Neural progenitor cell (in vitro differentiated cells): ENCODE results near the gene ITCH. TPM values are rescaled to one million over a fixed set of nuclear protein-coding genes. Genes with fewer than 3 reads are reported as not detected.
"Not testable (repeated sequence)": the region's sequence is repeated elsewhere in the genome, so short reads cannot be mapped to it uniquely, and the experiment has no call there.

Source experiments
- DNase-seq: peaks from one replicate; pipeline ENCODE4 v3.0.0-alpha.2; 2016; ENCODE audit warnings: low spot score
- H2AFZ ChIP-seq: fragments of 200-600 bp; sonication (generic); replicated peaks from 2 replicates; pipeline ENCODE4 v1.6.1; 2016; ENCODE audit warnings: antibody characterized with exemption
- H3F3A ChIP-seq: fragments of 200-600 bp; sonication (generic); 2 replicates; pipeline ENCODE4 v1.6.1; 2016; ENCODE audit warnings: antibody characterized with exemption, low read depth
- H3K27ac ChIP-seq: fragments of 200-600 bp; sonication (generic); 2 replicates; pipeline ENCODE4 v1.5.1; 2016; ENCODE audit warnings: mild to moderate bottlenecking
- H3K27me3 ChIP-seq: fragments of 200-600 bp; sonication (generic); 2 replicates; pipeline ENCODE4 v1.6.1; 2016; ENCODE audit warnings: mild to moderate bottlenecking, moderate library complexity
- H3K36me3 ChIP-seq: fragments of 200-600 bp; sonication (generic); 2 replicates; pipeline ENCODE4 v1.5.1; 2016
- H3K4me1 ChIP-seq: fragments of 200-600 bp; sonication (generic); 2 replicates; pipeline ENCODE4 v1.6.1; 2016; ENCODE audit warnings: mixed run types
- H3K4me2 ChIP-seq: fragments of 200-600 bp; sonication (generic); 2 replicates; pipeline ENCODE4 v1.6.1; 2016
- H3K4me3 ChIP-seq: fragments of 200-600 bp; sonication (generic); 2 replicates; pipeline ENCODE4 v1.5.1; 2016
- H3K79me2 ChIP-seq: fragments of 200-600 bp; sonication (generic); 2 replicates; pipeline ENCODE4 v1.6.1; 2016; ENCODE audit warnings: low read depth
- H3K9ac ChIP-seq: fragments of 200-600 bp; sonication (generic); 2 replicates; pipeline ENCODE4 v1.6.1; 2016
- H3K9me3 ChIP-seq: fragments of 200-600 bp; sonication (generic); 2 replicates; pipeline ENCODE4 v1.5.1; 2016; ENCODE audit warnings: low read depth
- H4K20me1 ChIP-seq: fragments of 200-600 bp; sonication (generic); 2 replicates; pipeline ENCODE4 v1.6.1; 2016; ENCODE audit warnings: low read depth
- H3K27ac Mint-ChIP-seq: 3 replicates; pipeline ENCODE4 v1.8.0; 2021; ENCODE audit warnings: mixed read lengths
- H3K27me3 Mint-ChIP-seq: 2 replicates; pipeline ENCODE4 v1.8.0; 2022; ENCODE audit warnings: low read depth, mild to moderate bottlenecking, inconsistent platforms, moderate library complexity, mixed read lengths; ENCODE audit not compliant: insufficient read depth
- H3K36me3 Mint-ChIP-seq: 3 replicates; pipeline ENCODE4 v1.8.0; 2021; ENCODE audit warnings: mixed read lengths
- H3K4me1 Mint-ChIP-seq: 3 replicates; pipeline ENCODE4 v1.8.0; 2021; ENCODE audit warnings: mixed read lengths
- H3K4me3 Mint-ChIP-seq: 3 replicates; pipeline ENCODE4 v1.8.0; 2021; ENCODE audit warnings: mild to moderate bottlenecking, moderate library complexity, mixed read lengths
- H3K9me3 Mint-ChIP-seq: 3 replicates; pipeline ENCODE4 v1.8.0; 2020; ENCODE audit warnings: mixed read lengths
- CTCF ChIP-seq: fragments of 200-600 bp; sonication (generic); IDR thresholded peaks from 2 replicates; pipeline ENCODE4 v1.5.1; 2017; ENCODE audit warnings: antibody characterized with exemption, mild to moderate bottlenecking
- EZH2 ChIP-seq: fragments of 200-600 bp; sonication (generic); IDR thresholded peaks from 2 replicates; pipeline ENCODE4 v1.6.1; 2017; ENCODE audit warnings: antibody characterized with exemption, mild to moderate bottlenecking, moderate library complexity
- EZH2phosphoT487 ChIP-seq: fragments of 200-600 bp; sonication (generic); IDR thresholded peaks from 2 replicates; pipeline ENCODE4 v1.6.1; 2017; ENCODE audit warnings: antibody characterized with exemption
- total RNA-seq: library from RNA; depleted of rRNA; stranded (reverse); fragments of >200 nt; gene quantifications from 2 replicates; pipeline ENCODE4 v1.2.3, GENCODE V29; 2015; ENCODE audit warnings: low replicate concordance

The ITCH gene
- total RNA-seq, 1 donor from 2014 or later: 55.2 TPM

DNA sequence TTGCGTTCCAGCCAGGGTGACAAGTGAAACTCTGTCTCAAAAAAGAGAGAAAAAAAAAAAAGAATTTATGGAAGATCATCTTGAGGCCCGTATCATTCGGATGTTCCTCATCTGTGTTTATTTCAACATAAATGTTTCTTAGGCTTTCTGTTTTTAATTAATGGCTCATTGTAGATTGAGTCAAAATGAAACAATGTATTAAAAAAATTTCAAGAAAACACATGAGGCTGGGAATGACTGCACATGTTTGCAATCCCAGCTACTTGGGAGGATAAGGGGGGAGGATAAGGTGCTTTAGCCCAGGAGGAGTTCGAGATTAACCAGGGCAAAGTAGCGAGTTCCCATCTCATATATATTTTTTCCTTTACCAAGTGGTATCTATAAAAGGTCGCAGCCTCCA lies 47.3 kb downstream of the ITCH start:
- no peak overlapping the region for H3K4me2 ChIP-seq

DNA sequence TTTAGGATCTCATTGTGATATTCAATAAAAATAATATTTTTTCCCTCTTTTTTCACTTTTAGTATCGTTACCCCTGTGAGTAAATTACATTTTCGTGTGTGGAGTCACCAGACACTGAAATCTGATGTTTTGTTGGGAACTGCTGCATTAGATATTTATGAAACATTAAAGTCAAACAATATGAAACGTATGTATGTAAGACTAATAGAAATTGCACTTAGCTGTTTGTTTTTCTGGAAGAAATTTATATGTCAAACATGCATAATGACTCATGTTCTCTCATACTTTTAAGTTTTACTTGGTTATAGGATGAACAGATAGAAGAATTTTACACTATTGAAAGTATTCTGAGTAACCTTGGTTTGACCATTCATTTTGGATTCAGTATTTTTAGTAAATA lies 49.4 kb downstream of the ITCH start:
- Mint-ChIP-seq H3K4me3 (no peak overlapping the region), H3K27me3 (peaks cover 2% of the 10 kb centered on the region), H3K36me3 (peaks cover 22% of the 10 kb centered on the region), H3K27ac (no peak overlapping the region), H3K9me3 (no peaks in the 10 kb centered on the region), H3K4me1 (no peaks in the 10 kb centered on the region)
- Histone ChIP-seq H4K20me1 (peaks cover 6% of the 10 kb centered on the region), H3K4me3 (no peak overlapping the region), H3K79me2 (peaks cover 7% of the 10 kb centered on the region), H3K27me3 (no peaks in the 10 kb centered on the region), H2AFZ (no peak overlapping the region), H3K36me3 (peaks cover 16% of the 10 kb centered on the region), H3K4me1 (no peaks in the 10 kb centered on the region), H3F3A (peaks cover 6% of the 10 kb centered on the region), H3K9ac (no peak overlapping the region), H3K27ac (no peak overlapping the region), H3K4me2 (no peak overlapping the region), H3K9me3 (no peaks in the 10 kb centered on the region)
- TF ChIP-seq EZH2 (no peak), CTCF (no peak), EZH2phosphoT487 (no peak)
- DNase-seq: no peak

More for the DNA sequence above, 47.3 kb downstream of the ITCH start:
- no peak for DNase-seq
- no peak overlapping the region for H3K4me3 Mint-ChIP-seq
- H2AFZ ChIP-seq: no peak overlapping the region
- no peaks in the 10 kb centered on the region for H3K9me3 Mint-ChIP-seq
- no peaks in the 10 kb centered on the region for H3K9me3 ChIP-seq
- H3K27me3 Mint-ChIP-seq: peaks cover 2% of the 10 kb centered on the region
- peaks cover 13% of the 10 kb centered on the region for H4K20me1 ChIP-seq
- no peak overlapping the region for H3K27ac Mint-ChIP-seq
- peaks cover 15% of the 10 kb centered on the region for H3K36me3 Mint-ChIP-seq
- peaks cover 21% of the 10 kb centered on the region for H3K79me2 ChIP-seq
- H3K27ac ChIP-seq: no peak overlapping the region
- no peak overlapping the region for H3K9ac ChIP-seq
- H3K4me1 Mint-ChIP-seq: no peaks in the 10 kb centered on the region
- TF ChIP-seq EZH2: no peak
- no peak for TF ChIP-seq EZH2phosphoT487
- H3K4me3 ChIP-seq: no peak overlapping the region
- peaks cover 6% of the 10 kb centered on the region for H3F3A ChIP-seq
- no peaks in the 10 kb centered on the region for H3K27me3 ChIP-seq
- H3K4me1 ChIP-seq: no peaks in the 10 kb centered on the region
- H3K36me3 ChIP-seq: peaks cover 16% of the 10 kb centered on the region

- not testable (repeated sequence) for H3K27ac Mint-ChIP-seq, H3K79me2 ChIP-seq, DNase-seq, H4K20me1 ChIP-seq, H3K9me3 Mint-ChIP-seq, H3K27me3 ChIP-seq, H3K27ac ChIP-seq, H3K9me3 ChIP-seq, H3K27me3 Mint-ChIP-seq, H3K4me2 ChIP-seq, H3K4me1 ChIP-seq, H3K4me3 Mint-ChIP-seq, H3K9ac ChIP-seq, H3K4me1 Mint-ChIP-seq, H2AFZ ChIP-seq, H3K4me3 ChIP-seq, H3F3A ChIP-seq
- H3K36me3 ChIP-seq: peaks cover 16% of the 10 kb centered on the region
- H3K36me3 Mint-ChIP-seq: peaks cover 20% of the 10 kb centered on the region
Observed at GRCh38 chr20:34414525-34414924, 51.5 kb downstream of the ITCH start.

- H3K4me1 ChIP-seq: no peaks in the 10 kb centered on the region
- H3K4me3 ChIP-seq: no peak overlapping the region
- H3K36me3 Mint-ChIP-seq: peaks cover 20% of the 10 kb centered on the region
- H3K4me2 ChIP-seq: no peak overlapping the region
- no peak for DNase-seq
- peaks cover 6% of the 10 kb centered on the region for H3F3A ChIP-seq
- peaks cover 16% of the 10 kb centered on the region for H3K36me3 ChIP-seq
- no peak overlapping the region for H2AFZ ChIP-seq
- no peaks in the 10 kb centered on the region for H3K4me1 Mint-ChIP-seq
- no peaks in the 10 kb centered on the region for H3K27me3 ChIP-seq
- no peak overlapping the region for H3K27ac Mint-ChIP-seq
- no peaks in the 10 kb centered on the region for H3K9me3 ChIP-seq
- peaks cover 11% of the 10 kb centered on the region for H4K20me1 ChIP-seq
- TF ChIP-seq CTCF (no peak), EZH2phosphoT487 (no peak), EZH2 (no peak)
- H3K9ac ChIP-seq: no peak overlapping the region
- no peak overlapping the region for H3K4me3 Mint-ChIP-seq
- H3K27ac ChIP-seq: no peak overlapping the region
- no peaks in the 10 kb centered on the region for H3K79me2 ChIP-seq
- H3K9me3 Mint-ChIP-seq: no peaks in the 10 kb centered on the region
- H3K27me3 Mint-ChIP-seq: peaks cover 2% of the 10 kb centered on the region
Observed at GRCh38 chr20:34415079-34415478, 52.0 kb downstream of the ITCH start.
